Kasumi-1 (cell line): ENCODE data around the gene MRPL1.

Source experiments
- DNase-seq, 2 experiments: peaks; one replicate each; lab custom pipeline; 2025; lab: John Stamatoyannopoulos, UW

Gene MRPL1

GRCh38 chr4:77862478-77863216 lies at the start of gene MRPL1:
TSS of gene MRPL1 (plus strand) at chr4:77862830. CDS start at chr4:77862849, 19 bp downstream.
- DNase-seq, result peak; percentile 99

- DNase-seq, result no peak
These were observed 47.0 kb upstream of the MRPL1 start for GRCh38 chr4:77815636-77816035.

GRCh38 chr4:77816546-77816945 lies 46.1 kb upstream of the MRPL1 start:
- no peak for DNase-seq

- peak in 1 of 2 experiments; percentile 40 for DNase-seq
These were observed 45.1 kb upstream of the MRPL1 start for GRCh38 chr4:77817304-77818072.

GRCh38 chr4:77818073-77818601 lies 44.5 kb upstream of the MRPL1 start:
- peak; percentile 94 to 96 for DNase-seq

- peak; percentile 54 to 66 for DNase-seq
These were observed 43.8 kb upstream of the MRPL1 start, which contains the start of gene CNOT6L for GRCh38 chr4:77818602-77819403. TSS of gene CNOT6L (minus strand) at chr4:77819368. CDS start at chr4:77819308, 60 bp downstream.

GRCh38 chr4:77819404-77819842 lies 43.2 kb upstream of the MRPL1 start:
- DNase-seq, result no peak

GRCh38 chr4:77819843-77820648 lies 42.6 kb upstream of the MRPL1 start:
- peak; percentile 84 to 85 for DNase-seq

GRCh38 chr4:77820649-77821561 lies 41.7 kb upstream of the MRPL1 start:
- DNase-seq, result peak; percentile 28 to 40

GRCh38 chr4:77821775-77822174 lies 40.9 kb upstream of the MRPL1 start:
- DNase-seq, result no peak

GRCh38 chr4:77826275-77826674 lies 36.4 kb upstream of the MRPL1 start:
- no peak for DNase-seq

- DNase-seq, result no peak
These were observed 35.3 kb upstream of the MRPL1 start for GRCh38 chr4:77827343-77827742.

- no peak for DNase-seq
These were observed 29.4 kb upstream of the MRPL1 start for GRCh38 chr4:77833126-77833724.

- DNase-seq, result no peak
These were observed 28.2 kb upstream of the MRPL1 start for GRCh38 chr4:77834403-77834802.

GRCh38 chr4:77843628-77844027 lies 19.0 kb upstream of the MRPL1 start:
- DNase-seq, result no peak

GRCh38 chr4:77844363-77844762 lies 18.3 kb upstream of the MRPL1 start:
- DNase-seq, result no peak

- no peak for DNase-seq
These were observed 17.2 kb upstream of the MRPL1 start for GRCh38 chr4:77845400-77845799.

- DNase-seq, result no peak
These were observed 16.7 kb upstream of the MRPL1 start for GRCh38 chr4:77845929-77846328.

GRCh38 chr4:77848508-77848907 lies 14.1 kb upstream of the MRPL1 start:
- DNase-seq, result no peak
